Stomach (tissue), 4 donors: ENCODE data around the gene NINJ2.

Source experiments
- POLR2A ChIP-seq, 4 donors: fragments of 450-650 bp; IDR thresholded peaks; one replicate each; pipeline ENCODE4 v1.6.1; 2016; ENCODE audit warnings: antibody characterized with exemption in 4 of 4, control low read depth in 2 of 4, mild to moderate bottlenecking in 1 of 4, moderate library complexity in 1 of 4
- POLR2AphosphoS5 ChIP-seq, 3 donors: sonication (generic); formaldehyde crosslinking; IDR thresholded peaks; one replicate each; pipeline ENCODE4 v1.6.1; 2016; ENCODE audit warnings: antibody characterized with exemption in 3 of 3
- TF ChIP-seq, protein P1 (sequence below), 7 experiments: fragments of 450-650 bp in 4 of 7; fragments of 200-600 bp in 3 of 7; sonication (generic) in 3 of 7; IDR thresholded peaks; one replicate each; pipeline ENCODE4 v1.5.1; 2016 to 2019; ENCODE audit warnings: antibody characterized with exemption in 7 of 7, control low read depth in 2 of 7, mild to moderate bottlenecking in 1 of 7

DNA sequence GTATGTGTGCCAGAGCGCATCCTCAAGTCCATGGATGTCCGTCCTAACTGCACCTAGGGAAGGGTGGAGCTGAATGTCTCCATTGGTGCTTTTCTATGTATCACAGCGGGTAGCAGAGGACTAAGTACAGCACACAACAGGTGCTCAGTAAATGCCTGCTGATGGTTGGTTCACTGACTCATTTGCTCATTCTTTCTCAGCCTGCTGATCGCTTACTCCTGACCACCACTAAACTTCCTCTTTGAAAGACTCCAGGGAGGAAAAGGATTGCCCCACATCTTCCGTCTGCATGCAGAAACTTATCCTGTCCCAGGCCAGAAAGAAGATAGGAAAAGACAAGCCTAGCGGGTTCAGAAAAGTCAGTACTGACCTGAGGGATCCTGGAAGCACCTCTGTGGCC is 137.2 kb downstream of the NINJ2 start:
- TF ChIP-seq, protein P1, sequence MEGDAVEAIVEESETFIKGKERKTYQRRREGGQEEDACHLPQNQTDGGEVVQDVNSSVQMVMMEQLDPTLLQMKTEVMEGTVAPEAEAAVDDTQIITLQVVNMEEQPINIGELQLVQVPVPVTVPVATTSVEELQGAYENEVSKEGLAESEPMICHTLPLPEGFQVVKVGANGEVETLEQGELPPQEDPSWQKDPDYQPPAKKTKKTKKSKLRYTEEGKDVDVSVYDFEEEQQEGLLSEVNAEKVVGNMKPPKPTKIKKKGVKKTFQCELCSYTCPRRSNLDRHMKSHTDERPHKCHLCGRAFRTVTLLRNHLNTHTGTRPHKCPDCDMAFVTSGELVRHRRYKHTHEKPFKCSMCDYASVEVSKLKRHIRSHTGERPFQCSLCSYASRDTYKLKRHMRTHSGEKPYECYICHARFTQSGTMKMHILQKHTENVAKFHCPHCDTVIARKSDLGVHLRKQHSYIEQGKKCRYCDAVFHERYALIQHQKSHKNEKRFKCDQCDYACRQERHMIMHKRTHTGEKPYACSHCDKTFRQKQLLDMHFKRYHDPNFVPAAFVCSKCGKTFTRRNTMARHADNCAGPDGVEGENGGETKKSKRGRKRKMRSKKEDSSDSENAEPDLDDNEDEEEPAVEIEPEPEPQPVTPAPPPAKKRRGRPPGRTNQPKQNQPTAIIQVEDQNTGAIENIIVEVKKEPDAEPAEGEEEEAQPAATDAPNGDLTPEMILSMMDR (IDR thresholded peaks at IDR 0.05) = no peak
- TF ChIP-seq POLR2AphosphoS5 (IDR thresholded peaks at IDR 0.05) (no peak), POLR2A (IDR thresholded peaks at IDR 0.05) (no peak)
